TTC549 (cell line): ENCODE data around the gene CPED1.
"Not testable (repeated sequence)": the region's sequence is repeated elsewhere in the genome, so short reads cannot be mapped to it uniquely, and the experiment has no call there.

ENCODE experiments used
- FAIRE-seq: peaks from 2 replicates; lab custom pipeline; 2012; peaks lifted over from hg19 to GRCh38; lab: Jason Lieb, UNC

The CPED1 gene

DNA sequence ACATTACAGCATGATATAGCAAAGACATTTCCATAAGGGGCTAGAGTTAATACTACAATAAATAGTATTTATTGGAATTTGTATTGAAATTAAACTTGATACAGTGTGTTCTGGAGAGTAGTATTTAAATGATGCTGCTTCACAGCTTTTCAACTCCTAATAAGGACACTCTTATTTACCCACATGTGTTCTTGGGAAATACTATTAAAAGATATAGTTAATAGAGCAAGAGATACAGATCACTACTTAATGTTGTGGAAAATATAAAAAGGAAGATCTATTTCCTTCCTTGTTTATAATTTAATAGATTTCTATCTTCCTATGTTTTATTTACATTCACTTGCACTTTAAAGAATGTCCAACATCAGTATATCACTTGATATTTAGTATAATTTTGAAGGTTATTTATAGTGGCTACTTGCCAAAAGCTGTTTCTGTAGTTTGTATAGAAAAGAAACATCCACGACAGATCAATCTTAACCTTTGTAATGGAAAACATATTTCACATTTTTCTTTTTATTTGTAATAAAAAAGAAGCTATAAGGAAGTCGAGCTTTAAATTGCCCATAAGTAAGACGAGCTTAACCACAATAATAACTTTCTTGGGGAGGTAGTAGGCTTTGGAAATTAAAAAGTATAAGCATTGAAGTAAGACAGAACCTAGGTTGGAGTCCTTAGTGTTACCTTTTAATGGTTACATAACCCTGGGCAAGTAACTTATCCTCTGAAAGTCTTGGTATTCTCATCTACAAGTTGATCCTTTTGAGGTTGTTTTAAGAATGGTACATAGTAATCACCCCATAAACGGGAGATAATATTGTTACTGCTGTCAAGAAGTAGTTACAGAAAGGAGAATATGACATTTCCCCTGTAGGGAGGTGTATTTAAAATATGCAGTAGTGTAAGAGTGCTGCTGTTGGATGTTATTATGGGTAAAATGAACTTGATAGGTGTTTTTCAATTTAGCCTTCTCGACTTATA lies 32.8 kb downstream of the CPED1 start:
- FAIRE-seq = no peak

DNA sequence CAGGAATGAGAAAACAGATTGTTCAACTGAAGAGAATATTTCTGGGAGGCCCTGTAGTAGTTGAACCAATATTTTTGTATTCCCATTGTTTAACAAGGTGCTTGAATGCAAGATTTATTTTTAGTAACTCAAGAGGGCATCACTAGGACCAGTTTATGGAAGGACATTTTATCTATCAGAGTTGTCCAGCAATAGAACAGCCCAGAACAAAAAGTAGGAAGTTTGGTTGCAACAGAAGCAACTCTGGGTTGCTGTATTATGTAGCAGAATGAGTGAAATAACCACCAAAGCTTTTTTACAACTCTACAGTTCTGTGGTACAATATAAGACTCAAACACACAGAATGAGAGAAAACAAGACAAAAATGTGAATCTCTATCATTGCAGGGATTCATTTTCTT lies 34.7 kb downstream of the CPED1 start:
- FAIRE-seq = no peak

DNA sequence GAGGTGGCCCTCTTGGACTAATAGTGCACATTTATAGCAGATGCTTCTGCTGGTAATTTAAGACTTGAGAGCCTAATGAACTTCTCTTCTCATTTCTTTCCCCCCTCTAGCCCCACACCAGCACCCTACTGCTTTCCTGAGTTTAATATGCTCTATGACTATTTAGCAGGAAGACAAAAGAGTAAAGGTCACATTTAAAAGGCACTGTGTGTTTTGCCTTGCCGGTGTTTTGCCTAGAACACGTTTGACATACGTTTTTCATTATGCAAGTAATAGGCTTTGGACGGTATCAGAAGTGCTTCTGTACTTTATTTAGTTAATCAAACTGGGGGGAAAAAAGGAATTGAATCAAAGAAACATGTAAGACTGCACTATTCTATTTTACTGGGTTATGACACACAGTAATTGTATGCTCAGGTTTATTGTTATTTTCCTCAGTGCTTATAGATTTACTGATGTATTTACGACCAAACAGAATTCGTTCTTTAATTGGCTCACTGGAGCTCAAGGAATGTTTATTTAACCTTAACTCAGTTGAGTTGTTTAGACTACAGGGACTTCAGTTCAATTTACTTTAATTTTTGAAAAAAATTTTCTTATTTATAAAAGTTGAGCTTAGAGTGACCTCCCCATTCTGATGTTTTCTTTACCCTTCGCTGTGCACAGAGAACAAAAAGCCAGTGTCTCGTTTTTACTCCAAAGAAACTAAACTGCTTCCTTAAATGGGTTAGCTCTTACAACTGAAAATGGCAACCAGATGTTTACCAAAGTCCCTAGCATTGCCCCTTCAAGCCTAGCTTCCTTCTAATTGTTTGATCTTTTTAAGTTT lies 35.4 kb downstream of the CPED1 start:
- no peak for FAIRE-seq

DNA sequence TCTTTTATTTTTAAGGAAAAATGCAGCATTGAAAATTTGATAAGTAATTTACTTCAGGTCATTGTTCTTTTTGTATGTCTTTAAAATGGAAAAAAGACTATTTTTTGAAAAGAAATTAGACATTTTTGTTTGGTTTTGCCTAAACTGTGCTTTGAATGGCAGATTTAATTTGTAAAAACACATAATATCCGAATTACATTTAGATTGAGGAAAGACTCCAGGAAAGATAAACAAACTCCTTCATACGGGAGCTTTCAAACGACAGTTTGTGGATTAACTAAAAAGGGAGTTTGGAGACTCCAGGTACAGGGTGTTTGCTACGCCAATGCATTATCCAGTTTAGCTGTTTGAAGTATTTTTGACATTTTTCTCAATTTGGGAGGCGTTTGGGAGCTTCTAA lies 36.1 kb downstream of the CPED1 start:
- no peak for FAIRE-seq

DNA sequence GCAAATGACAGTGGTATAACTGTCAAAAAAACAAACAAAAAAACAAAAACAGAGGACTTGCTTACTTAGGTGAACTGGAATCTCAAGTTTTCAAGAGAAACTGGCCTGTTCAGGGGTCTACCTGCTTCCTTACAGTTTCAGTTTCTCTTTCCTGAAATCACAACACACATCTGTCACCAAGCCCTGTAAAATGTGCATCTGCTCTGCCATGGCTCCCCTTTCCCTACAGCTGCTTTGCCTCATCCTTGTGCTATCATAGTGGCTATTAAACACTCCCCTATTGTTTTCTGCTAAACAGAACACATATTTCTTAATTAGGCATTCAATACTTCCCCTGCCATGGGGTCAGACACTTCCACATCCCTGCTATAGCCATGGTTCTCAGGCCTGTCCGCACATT lies 37.6 kb downstream of the CPED1 start:
- no peak for FAIRE-seq

DNA sequence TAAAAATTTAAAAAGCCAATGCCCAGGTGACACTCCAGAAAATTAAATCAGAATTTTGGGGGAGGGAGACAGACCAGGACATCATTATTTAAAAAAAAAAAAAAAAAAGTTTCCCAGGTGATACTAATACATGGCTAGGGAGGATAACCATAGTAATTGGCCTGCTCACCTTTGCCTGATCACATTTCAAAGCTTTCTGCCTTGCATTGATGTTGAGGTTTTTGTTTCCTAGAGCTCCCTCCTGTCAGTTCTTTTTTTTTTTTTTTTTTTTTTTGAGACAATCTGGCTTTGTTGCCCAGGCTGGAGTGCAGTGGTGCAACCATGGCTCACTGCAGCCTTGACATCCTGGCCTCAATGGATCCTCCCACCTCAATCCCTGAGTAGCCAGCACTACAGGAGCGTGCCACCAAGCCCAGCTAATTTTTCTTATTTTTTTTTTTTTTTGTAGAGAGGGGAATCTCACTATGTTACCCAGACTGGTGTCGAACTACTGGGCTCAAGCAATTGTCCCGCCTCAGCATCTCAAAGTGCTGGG lies 38.1 kb downstream of the CPED1 start:
- FAIRE-seq = no peak

DNA sequence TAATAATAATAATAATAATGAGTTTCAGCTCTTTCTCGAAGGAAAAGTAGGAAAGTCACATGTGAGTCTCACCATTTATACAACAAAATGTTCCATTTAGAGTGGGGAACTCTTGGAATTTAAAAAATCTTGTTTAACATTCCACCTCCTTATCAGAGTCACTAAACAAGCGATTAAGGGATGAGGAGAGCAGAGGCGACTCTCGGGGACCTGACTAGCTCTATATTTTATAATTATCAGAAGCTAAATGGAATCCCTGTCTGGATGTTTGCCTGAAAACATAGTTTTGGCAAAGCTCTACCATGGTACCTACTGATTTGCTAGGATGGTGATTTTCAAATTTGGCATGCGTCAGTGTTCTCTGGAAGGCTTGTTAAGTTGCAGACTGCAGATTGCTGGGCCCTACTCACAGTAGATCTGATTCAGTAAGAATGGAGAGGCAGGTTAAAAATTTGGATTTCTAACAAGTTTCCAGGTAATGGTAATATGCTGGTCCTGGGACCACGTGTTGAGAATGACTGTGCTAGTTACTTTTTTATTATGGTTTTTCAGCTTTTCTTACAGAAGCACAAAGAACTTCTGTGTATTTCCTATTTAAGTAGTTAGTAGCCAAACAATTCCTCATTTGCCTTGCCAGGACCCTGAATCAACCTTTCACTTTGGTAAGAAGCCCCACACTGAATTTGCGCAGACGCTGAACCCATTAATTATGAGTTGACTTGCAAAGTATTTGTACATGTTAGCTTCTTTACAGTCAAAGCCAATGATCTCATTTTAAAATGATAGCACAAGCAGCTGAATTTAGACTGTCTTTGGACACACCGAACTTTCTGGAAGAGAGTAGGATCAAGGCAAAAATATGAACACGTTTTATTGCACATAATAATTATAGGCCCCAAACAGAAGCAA lies 39.5 kb downstream of the CPED1 start:
- FAIRE-seq = no peak

DNA sequence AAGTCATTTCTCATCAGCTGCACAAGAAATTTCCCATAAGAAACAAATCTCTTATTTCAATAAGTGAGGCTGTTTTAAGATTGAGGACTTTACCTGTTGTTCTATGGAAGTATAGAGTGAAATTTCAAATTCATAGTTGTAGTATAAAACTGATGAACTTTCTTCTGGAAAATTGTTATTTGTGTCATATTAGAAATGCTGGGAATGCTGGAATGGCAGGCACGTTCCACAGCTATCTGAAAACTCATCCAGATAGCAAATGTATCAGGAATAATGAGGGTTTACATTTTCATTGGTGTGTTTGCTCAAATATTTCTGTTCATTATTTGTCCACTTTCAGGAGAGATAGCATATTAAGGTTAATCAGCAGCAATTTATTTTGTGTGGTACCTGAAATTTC lies 40.8 kb downstream of the CPED1 start:
- no peak for FAIRE-seq

DNA sequence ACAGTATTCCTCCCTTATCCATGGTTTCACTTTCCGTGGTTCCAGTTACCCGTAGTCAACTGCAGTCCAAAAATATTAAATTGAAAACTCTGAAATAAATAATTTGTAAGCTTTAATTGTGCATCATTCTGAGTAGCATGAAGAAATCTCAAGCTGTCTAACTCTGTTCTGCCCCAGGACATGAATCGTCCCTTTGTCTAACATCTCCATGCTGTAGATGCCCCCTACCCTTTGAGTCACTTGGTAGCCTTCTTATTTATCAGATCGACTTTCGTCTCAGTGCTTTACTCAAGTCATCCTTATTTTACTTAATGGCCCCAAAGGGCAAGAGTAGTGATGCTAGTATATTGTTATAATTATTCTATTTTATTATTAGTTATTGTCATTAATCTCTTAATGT lies 41.8 kb downstream of the CPED1 start:
- FAIRE-seq = no peak

DNA sequence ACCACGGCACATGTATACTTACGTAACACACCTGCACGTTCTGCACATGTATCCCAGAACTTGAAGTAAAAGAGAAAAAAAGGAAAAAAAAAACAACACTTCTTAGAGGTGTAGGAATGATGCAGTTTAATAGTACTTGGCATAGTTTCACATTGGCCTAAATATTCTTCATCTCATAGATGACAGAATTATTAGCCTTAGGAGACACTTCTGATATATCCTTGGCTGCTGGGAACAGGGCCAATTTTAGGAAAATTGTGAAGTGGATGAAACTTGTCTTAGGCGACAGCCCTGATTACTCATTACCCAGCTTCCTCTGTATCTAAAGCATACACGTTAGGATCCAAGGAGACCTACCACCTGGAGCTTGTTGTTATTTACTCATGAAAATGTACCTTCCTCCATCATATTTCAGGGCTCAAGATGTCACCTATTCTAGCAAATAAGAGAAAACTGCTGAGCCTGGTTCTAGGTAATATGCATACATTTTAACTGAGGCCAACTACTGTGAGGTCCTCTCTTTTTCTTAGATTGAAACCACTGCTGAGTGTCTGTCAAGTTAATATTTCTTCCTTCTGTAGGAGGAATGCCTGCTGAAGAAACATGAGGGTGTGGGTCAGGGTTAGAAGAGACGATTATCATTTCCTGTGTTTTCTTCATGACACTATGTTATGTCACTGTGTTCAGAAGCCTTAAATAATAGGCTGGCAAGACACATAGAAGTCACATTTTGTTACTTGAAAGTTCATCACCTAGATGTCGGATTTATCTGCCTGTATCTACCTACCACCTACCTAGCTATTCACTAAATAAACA lies 44.3 kb downstream of the CPED1 start:
- no peak for FAIRE-seq

DNA sequence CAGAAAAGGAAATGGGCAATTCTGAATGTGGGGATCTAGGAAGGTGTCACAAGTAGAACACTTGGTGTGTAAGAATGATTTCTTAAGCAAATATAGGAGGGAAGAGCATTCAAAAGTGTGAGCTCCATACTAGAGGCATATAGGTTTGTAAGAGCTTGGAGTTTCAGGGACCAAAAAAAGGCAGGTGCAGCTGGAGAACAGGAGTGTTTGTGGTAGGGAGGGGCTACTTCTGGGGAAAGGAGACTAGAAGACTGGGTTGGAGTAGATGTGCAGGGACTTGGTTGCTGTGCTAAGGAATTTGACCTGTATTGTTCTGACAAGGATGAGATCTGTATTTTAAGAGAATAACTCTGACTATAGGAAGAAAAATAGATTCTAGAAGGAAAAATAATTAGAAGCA lies 46.4 kb downstream of the CPED1 start:
- no peak for FAIRE-seq

DNA sequence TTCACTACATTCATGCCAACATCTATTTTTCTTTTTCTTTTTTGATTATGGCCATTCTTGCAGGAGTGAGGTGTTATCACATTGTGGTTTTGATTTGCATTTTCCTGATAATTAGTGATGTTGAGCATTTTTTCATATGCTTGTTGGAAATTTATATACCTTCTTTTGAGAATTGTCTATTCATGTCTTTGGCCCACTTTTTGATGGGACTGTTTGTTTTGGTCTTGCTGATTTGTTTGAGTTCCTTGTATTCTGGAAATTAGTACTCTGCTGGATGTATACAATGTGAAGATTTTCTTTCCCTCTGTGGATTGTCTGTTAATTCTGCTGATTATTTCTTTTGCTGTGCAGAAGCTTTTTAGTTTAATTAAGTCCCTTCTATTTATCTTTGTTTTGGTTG lies 48.3 kb downstream of the CPED1 start:
- not testable (repeated sequence) for FAIRE-seq

DNA sequence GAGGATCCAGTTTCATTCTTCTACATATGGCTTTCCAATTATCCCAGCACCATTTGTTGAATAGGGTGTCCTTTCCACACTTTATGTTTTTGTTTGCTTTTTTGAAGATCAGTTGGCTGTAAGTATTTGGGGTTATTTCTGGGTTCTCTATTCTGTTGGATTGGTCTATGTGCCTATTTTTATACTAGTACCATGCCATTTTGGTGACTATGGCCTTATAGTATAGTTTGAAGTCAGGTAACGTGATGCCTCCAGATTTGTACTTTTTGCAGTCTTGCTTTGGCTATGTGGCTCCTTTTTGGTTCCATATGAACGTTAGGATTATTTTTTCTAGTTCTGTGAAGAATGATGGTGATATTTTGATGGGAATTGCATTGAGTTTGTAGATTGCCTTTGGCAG lies 48.8 kb downstream of the CPED1 start:
- not testable (repeated sequence) for FAIRE-seq

DNA sequence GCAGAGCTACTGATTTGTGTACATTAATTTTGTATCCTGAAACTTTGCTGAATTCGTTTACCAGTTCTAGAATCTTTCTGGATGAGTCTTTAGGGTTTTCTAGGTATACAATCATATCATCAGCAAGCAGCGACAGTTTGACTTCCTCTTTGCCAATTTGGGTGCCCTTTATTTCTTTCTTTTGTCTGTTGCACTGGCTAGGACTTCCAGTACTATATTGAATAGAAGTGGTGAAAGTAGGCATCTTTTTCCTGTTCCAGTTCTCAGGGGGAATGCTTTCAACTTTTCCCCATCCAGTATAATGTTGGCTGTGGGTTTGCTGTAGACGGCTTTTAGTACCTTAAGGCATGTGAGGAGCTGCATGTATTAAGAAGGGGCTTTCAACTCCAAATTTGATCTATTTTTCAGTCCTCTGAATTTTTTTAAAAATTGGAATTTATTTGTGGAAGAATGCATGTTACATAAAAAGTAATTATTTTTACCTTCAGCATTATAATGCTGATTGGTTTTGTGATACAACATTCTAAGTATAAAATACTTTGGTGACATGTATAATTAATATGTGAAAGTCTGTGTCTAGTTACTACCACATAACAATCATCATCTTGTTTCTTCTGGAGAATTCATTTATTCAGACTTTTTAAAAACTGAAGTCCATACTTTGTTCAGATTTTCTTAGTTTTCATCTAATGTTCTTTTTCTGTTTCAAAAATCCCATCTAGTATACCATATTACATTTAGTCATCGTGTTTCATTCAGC lies 49.6 kb downstream of the CPED1 start:
- no peak for FAIRE-seq

DNA sequence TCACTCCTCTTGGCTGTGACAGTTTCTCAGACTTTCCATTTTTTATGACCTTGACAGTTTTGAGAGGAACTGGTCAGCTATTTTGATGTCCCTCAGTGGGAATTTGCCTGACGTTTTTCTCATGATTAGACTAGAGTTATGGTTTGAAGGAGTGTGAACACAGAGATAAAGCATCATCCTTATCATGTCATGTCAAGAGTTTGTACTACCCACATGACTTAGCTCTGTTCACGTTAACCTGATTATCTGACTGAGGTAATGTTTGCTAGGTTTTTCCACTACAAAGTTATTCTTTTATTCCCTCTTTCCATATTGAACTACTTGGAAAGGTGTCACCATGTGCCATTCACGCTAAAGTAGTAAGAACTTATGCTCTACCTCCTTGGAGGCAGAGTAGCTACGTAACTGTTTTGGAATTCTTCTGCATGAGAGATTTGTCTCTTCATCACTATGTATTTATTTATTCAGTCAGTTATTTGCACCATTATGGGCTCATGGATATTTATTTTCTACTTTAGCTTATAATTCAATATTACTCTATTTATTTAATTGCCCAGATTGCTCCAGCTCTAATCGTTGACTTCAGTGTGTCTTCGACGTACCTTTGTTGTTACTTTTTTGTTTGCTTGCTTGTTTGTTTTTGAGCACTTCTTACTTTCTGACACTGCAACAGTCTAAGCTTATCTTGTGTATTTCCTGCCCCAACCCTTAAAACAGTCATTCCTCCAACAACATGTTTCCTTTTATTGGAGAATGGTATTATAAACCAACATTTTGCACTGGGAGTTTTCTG lies 50.4 kb downstream of the CPED1 start:
- no peak for FAIRE-seq

DNA sequence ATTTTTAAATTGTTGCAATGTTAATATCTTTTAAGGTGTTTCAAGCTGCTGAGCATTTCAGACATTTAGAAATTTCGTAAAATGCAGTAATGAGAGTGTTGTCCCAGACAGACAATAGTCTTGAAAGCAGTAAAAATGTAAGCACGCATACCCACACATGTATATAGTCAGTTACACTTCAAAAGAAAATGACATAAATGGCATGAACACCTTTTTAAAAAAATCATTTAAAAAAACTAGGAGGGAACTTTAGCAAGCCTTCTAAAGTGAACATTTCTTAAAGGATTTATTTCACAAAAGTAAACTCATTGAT lies 51.0 kb downstream of the CPED1 start:
- FAIRE-seq = no peak

DNA sequence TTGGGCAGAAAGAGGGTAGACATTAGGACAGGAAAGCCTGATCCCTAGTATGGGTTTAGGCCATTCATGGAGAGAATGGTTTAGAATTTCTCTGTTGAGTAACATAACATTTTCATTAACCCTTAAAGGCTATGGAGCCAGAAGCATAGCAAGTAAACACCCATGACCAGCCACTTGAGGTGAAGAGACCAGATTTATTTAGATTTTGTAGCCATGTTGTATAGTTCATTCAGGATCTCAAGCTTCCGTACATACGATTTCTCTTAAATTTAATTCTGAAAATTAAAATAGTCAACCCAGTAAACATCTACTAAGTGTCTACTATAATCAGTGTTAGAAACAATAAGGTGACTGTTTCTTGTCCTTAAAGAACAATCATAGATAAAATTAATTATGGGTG lies 51.5 kb downstream of the CPED1 start:
- no peak for FAIRE-seq

DNA sequence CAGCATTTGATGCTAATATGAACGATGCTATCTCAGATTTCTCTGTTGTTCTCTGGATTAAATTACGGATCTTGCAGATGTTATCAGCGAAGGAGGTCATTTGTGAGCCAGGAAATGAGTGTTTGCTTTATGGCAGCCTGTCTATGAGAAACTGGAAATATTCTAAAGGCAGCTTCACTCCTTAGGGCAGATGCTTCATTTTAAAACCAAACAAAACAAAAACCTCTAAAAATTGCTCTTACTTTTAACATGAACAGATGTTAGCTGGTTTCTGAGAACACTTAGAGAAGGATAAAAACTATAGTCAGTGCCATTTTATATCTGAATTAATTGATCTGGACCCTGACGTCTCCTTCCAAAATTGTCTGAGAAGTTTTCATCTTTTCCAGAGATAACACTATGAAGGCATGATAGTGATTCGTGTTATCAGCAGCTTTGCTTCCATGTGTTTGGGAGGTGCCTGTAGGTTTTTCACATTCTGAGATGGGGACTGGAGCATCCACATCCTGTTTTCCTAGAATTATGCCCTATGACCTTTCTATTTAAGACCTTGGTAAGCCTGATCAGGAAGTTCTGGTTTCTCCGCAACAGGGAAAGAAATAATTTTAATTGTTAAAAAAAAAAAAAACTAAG lies 53.1 kb downstream of the CPED1 start:
- FAIRE-seq = no peak

DNA sequence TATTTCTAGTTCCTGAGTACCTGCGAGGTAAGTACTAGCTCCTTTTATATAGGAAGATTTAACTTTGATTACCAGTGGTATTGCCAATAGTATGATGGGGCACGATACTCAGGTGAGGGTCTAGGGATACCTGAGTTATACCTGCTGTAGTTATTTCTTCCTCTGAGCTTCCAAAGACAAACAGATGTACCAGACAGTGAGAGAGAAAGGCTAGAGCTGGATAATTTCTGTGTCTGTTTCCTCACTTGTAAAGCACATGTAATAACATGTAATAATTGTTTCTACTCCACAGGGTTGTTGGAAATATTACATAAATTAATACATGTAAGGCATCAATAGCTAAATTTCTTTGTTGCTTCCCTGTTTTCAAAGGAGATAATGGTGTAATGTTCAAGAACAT lies 53.7 kb downstream of the CPED1 start:
- no peak for FAIRE-seq
